ENCODE results near the gene HUWE1. TPM values are rescaled to one million over a fixed set of nuclear protein-coding genes. Genes with fewer than 3 reads are reported as not detected.

The HUWE1 gene
- total RNA-seq, 1 donor from 2014 or later, result 225 TPM

DNA sequence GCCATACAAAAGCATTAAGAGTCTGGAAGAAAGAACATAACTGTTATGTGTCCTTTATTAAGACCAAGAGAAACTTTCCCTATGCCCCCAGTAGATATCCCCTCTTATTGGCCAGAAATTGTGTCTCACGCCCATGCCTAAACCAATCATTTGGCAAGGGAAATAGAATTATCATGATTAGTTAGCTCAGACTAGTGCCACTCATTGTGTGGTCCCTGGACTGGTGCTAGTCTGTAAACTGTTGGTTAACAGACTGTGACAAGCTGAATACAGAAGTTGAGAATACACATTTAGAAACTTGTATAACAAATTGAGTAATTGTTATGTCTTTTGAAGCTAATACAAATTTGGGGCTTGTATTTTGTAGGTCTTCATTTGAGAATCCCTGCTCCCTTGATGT is 8.1 kb upstream of the HUWE1 start:
- Mint-ChIP-seq H3K9me3 (ENCODE audit: unreplicated experiment) (no peaks in the 10 kb centered on the region), H3K4me3 (ENCODE audit: unreplicated experiment) (no peak overlapping the region), H3K4me1 (ENCODE audit: low read depth, unreplicated experiment) (no peaks in the 10 kb centered on the region), H3K27me3 (ENCODE audit: low read depth, unreplicated experiment) (no peaks in the 10 kb centered on the region), H3K36me3 (ENCODE audit: low read depth, unreplicated experiment) (no peaks in the 10 kb centered on the region), H3K27ac (ENCODE audit: unreplicated experiment) (no peak overlapping the region)
- Histone ChIP-seq H2AFZ (ENCODE audit: low read depth, low read length) (no peak overlapping the region), H3K27me3 (ENCODE audit: insufficient read depth, low read length) (no peaks in the 10 kb centered on the region), H3K9ac (ENCODE audit: low read length) (no peak overlapping the region), H4K20me1 (ENCODE audit: insufficient read depth, low read length) (no peaks in the 10 kb centered on the region), H3K27ac (ENCODE audit: low read depth, low read length) (no peak overlapping the region), H3K79me2 (ENCODE audit: insufficient read depth, low read length) (no peaks in the 10 kb centered on the region), H3K4me1 (ENCODE audit: insufficient read depth, low read length) (no peaks in the 10 kb centered on the region), H3K4me2 (ENCODE audit: low read length) (no peak overlapping the region), H3K36me3 (ENCODE audit: insufficient read depth, low read length) (no peaks in the 10 kb centered on the region), H3K4me3 (ENCODE audit: insufficient read depth, low read depth, low read length) (no peak overlapping the region), H3K9me3 (ENCODE audit: insufficient read depth, low read depth, low read length) (no peaks in the 10 kb centered on the region)
- FAIRE-seq, result peak; percentile 94
- no peak for TF ChIP-seq EZH2 (IDR thresholded peaks at IDR 0.05; ENCODE audit: insufficient read depth, low read length)
- TF ChIP-seq, protein P1, sequence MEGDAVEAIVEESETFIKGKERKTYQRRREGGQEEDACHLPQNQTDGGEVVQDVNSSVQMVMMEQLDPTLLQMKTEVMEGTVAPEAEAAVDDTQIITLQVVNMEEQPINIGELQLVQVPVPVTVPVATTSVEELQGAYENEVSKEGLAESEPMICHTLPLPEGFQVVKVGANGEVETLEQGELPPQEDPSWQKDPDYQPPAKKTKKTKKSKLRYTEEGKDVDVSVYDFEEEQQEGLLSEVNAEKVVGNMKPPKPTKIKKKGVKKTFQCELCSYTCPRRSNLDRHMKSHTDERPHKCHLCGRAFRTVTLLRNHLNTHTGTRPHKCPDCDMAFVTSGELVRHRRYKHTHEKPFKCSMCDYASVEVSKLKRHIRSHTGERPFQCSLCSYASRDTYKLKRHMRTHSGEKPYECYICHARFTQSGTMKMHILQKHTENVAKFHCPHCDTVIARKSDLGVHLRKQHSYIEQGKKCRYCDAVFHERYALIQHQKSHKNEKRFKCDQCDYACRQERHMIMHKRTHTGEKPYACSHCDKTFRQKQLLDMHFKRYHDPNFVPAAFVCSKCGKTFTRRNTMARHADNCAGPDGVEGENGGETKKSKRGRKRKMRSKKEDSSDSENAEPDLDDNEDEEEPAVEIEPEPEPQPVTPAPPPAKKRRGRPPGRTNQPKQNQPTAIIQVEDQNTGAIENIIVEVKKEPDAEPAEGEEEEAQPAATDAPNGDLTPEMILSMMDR (IDR thresholded peaks at IDR 0.05; ENCODE audit: insufficient read depth, low read depth, low read length), result no peak
- DNase-seq (ENCODE audit: low read depth), result no peak

DNA sequence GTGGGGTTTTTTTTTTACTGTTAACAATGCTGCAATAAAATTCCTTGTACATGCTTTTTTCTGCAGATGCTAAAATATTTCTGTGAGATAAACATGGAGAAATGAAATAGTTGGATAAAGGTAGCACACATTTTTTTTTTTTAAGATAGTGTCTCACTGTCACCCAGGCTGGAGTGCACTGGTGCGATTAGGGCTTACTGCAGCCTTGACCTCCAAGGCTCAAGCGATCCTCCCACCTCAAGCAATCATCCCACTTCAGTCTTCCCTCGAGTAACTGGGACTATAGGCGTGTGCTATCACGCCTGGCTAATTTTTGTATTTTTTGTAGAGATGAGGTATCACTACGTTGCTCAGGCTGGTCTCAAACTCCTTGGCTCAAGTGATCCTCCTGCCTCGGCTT is 1.8 kb upstream of the HUWE1 start:
- no peak for FAIRE-seq
- H3K4me1 ChIP-seq (ENCODE audit: insufficient read depth, low read length), result no peaks in the 10 kb centered on the region
- H3K36me3 ChIP-seq (ENCODE audit: insufficient read depth, low read length), result no peaks in the 10 kb centered on the region
- no peak for DNase-seq (ENCODE audit: low read depth)
- Mint-ChIP-seq H3K27me3 (ENCODE audit: low read depth, unreplicated experiment) (no peaks in the 10 kb centered on the region), H3K9me3 (ENCODE audit: unreplicated experiment) (no peaks in the 10 kb centered on the region), H3K4me3 (ENCODE audit: unreplicated experiment) (no peak overlapping the region), H3K4me1 (ENCODE audit: low read depth, unreplicated experiment) (no peaks in the 10 kb centered on the region), H3K27ac (ENCODE audit: unreplicated experiment) (no peak overlapping the region), H3K36me3 (ENCODE audit: low read depth, unreplicated experiment) (no peaks in the 10 kb centered on the region)
- H3K79me2 ChIP-seq (ENCODE audit: insufficient read depth, low read length), result peaks cover 20% of the 10 kb centered on the region
- H3K9ac ChIP-seq (ENCODE audit: low read length), result no peak overlapping the region
- H3K4me2 ChIP-seq (ENCODE audit: low read length), result no peak overlapping the region
- no peak overlapping the region for H3K27ac ChIP-seq (ENCODE audit: low read depth, low read length)
- H3K9me3 ChIP-seq (ENCODE audit: insufficient read depth, low read depth, low read length), result no peaks in the 10 kb centered on the region
- H4K20me1 ChIP-seq (ENCODE audit: insufficient read depth, low read length), result no peaks in the 10 kb centered on the region
- H2AFZ ChIP-seq (ENCODE audit: low read depth, low read length), result no peak overlapping the region
- no peaks in the 10 kb centered on the region for H3K27me3 ChIP-seq (ENCODE audit: insufficient read depth, low read length)
- H3K4me3 ChIP-seq (ENCODE audit: insufficient read depth, low read depth, low read length), result no peak overlapping the region
- no peak for TF ChIP-seq EZH2 (IDR thresholded peaks at IDR 0.05; ENCODE audit: insufficient read depth, low read length)
- TF ChIP-seq, protein P1 (IDR thresholded peaks at IDR 0.05; ENCODE audit: insufficient read depth, low read depth, low read length), result no peak

- Histone ChIP-seq H3K27ac (ENCODE audit: low read depth, low read length) (peak overlapping the region; percentile 81), H3K4me1 (ENCODE audit: insufficient read depth, low read length) (peaks cover 6% of the 10 kb centered on the region), H3K36me3 (ENCODE audit: insufficient read depth, low read length) (peaks cover 5% of the 10 kb centered on the region), H3K9ac (ENCODE audit: low read length) (peak overlapping the region; percentile 100), H3K4me2 (ENCODE audit: low read length) (peak overlapping the region; percentile 86), H2AFZ (ENCODE audit: low read depth, low read length) (peak overlapping the region; percentile 84), H3K79me2 (ENCODE audit: insufficient read depth, low read length) (peaks cover 45% of the 10 kb centered on the region), H3K27me3 (ENCODE audit: insufficient read depth, low read length) (no peaks in the 10 kb centered on the region), H3K4me3 (ENCODE audit: insufficient read depth, low read depth, low read length) (peak overlapping the region; percentile 89), H4K20me1 (ENCODE audit: insufficient read depth, low read length) (peaks cover 19% of the 10 kb centered on the region), H3K9me3 (ENCODE audit: insufficient read depth, low read depth, low read length) (no peaks in the 10 kb centered on the region)
- FAIRE-seq (peak; percentile 92), DNase-seq (ENCODE audit: low read depth) (no peak)
- peak overlapping the region; percentile 95 for H3K27ac Mint-ChIP-seq (ENCODE audit: unreplicated experiment)
- H3K4me1 Mint-ChIP-seq (ENCODE audit: low read depth, unreplicated experiment), result peaks cover 4% of the 10 kb centered on the region
- peak overlapping the region; percentile 94 for H3K4me3 Mint-ChIP-seq (ENCODE audit: unreplicated experiment)
- H3K27me3 Mint-ChIP-seq (ENCODE audit: low read depth, unreplicated experiment), result no peaks in the 10 kb centered on the region
- TF ChIP-seq, protein P1 (IDR thresholded peaks at IDR 0.05; ENCODE audit: insufficient read depth, low read depth, low read length), result no peak
- TF ChIP-seq EZH2 (IDR thresholded peaks at IDR 0.05; ENCODE audit: insufficient read depth, low read length), result no peak
- peaks cover 5% of the 10 kb centered on the region for H3K36me3 Mint-ChIP-seq (ENCODE audit: low read depth, unreplicated experiment)
- H3K9me3 Mint-ChIP-seq (ENCODE audit: unreplicated experiment), result no peaks in the 10 kb centered on the region
These were observed 808 bp downstream of the HUWE1 start for GRCh38 chrX:53685711-53686110.
